ENCODE measurements around the gene CREBBP.

The CREBBP gene

GRCh38 chr16:3767333-3767986 is 113.1 kb downstream of the CREBBP start:
- no peak for DNase-seq (ENCODE audit: low read depth in 2 of 2)

- no peak for DNase-seq (ENCODE audit: low read depth in 2 of 2)
Measured at GRCh38 chr16:3766177-3766576, 114.3 kb downstream of the CREBBP start.

- DNase-seq (ENCODE audit: low read depth in 2 of 2), result no peak
Measured at GRCh38 chr16:3764409-3764808, 116.1 kb downstream of the CREBBP start.

GRCh38 chr16:3762107-3762750 is 118.3 kb downstream of the CREBBP start:
- no peak for DNase-seq (ENCODE audit: low read depth in 2 of 2)

- DNase-seq (ENCODE audit: low read depth in 2 of 2), result no peak
Measured at GRCh38 chr16:3761375-3762106, 119.0 kb downstream of the CREBBP start.

GRCh38 chr16:3760518-3760917 is 120.0 kb downstream of the CREBBP start:
- no peak for DNase-seq (ENCODE audit: low read depth in 2 of 2)

- DNase-seq (ENCODE audit: low read depth in 2 of 2), result no peak
Measured at GRCh38 chr16:3759736-3760135, 120.8 kb downstream of the CREBBP start.

GRCh38 chr16:3756113-3756512 is 124.4 kb downstream of the CREBBP start:
- DNase-seq (ENCODE audit: low read depth in 2 of 2), result no peak

GRCh38 chr16:3755249-3755648 is 125.3 kb downstream of the CREBBP start:
- no peak for DNase-seq (ENCODE audit: low read depth in 2 of 2)

- no peak for DNase-seq (ENCODE audit: low read depth in 2 of 2)
Measured at GRCh38 chr16:3754772-3755171, 125.7 kb downstream of the CREBBP start.

- DNase-seq (ENCODE audit: low read depth in 2 of 2), result no peak
Measured at GRCh38 chr16:3754081-3754703, 126.3 kb downstream of the CREBBP start.

- no peak for DNase-seq (ENCODE audit: low read depth in 2 of 2)
Measured at GRCh38 chr16:3752984-3753383, 127.5 kb downstream of the CREBBP start.

GRCh38 chr16:3751878-3752277 is 128.6 kb downstream of the CREBBP start:
- DNase-seq (ENCODE audit: low read depth in 2 of 2), result no peak

- DNase-seq (ENCODE audit: low read depth in 2 of 2), result no peak
Measured at GRCh38 chr16:3748307-3748706, 132.2 kb downstream of the CREBBP start.

- no peak for DNase-seq (ENCODE audit: low read depth in 2 of 2)
Measured at GRCh38 chr16:3745751-3746355, 134.7 kb downstream of the CREBBP start.

- no peak for DNase-seq (ENCODE audit: low read depth in 2 of 2)
Measured at GRCh38 chr16:3744018-3744417, 136.5 kb downstream of the CREBBP start.

- no peak for DNase-seq (ENCODE audit: low read depth in 2 of 2)
Measured at GRCh38 chr16:3740934-3741333, 139.6 kb downstream of the CREBBP start.

- no peak for DNase-seq (ENCODE audit: low read depth in 2 of 2)
Measured at GRCh38 chr16:3740186-3740585, 140.3 kb downstream of the CREBBP start.

GRCh38 chr16:3739636-3740035 is 140.9 kb downstream of the CREBBP start:
- DNase-seq (ENCODE audit: low read depth in 2 of 2), result no peak

GRCh38 chr16:3738541-3738940 is 142.0 kb downstream of the CREBBP start:
- DNase-seq (ENCODE audit: low read depth in 2 of 2), result no peak

GRCh38 chr16:3738128-3738527 is 142.4 kb downstream of the CREBBP start:
- DNase-seq (ENCODE audit: low read depth in 2 of 2), result no peak

GRCh38 chr16:3737181-3737580 is 143.3 kb downstream of the CREBBP start:
- DNase-seq (ENCODE audit: low read depth in 2 of 2), result no peak
